ENCODE results near the gene CTDSP2. TPM values are rescaled to one million over a fixed set of nuclear protein-coding genes. Genes with fewer than 3 reads are reported as not detected.

CTDSP2 gene
- total and polyA plus RNA-seq, 3 donors from 2014 or later = 103 to 140 (median 123) TPM

GRCh38 chr12:57877876-57878275 is 31.3 kb upstream of the CTDSP2 start:
- Histone ChIP-seq H3K27ac (no peak overlapping the region), H3K27me3 (no peaks in the 10 kb centered on the region), H3K4me3 (no peak overlapping the region), H3K36me3 (ENCODE audit: low read depth, missing control alignments) (no peaks in the 10 kb centered on the region), H3K4me1 (peaks cover 6% of the 10 kb centered on the region), H3K9me3 (no peaks in the 10 kb centered on the region)
- intact Hi-C loops (cut with DNase I; ENCODE audit: low total_unique reads) = no loop called here
- DNase-seq = no peak
- 87 to 91% methylated on average over 3 of the region's 3 CpGs for WGBS, 2 donors
- no peak for TF ChIP-seq POLR2A (IDR thresholded peaks at IDR 0.05)
- TF ChIP-seq, protein P1, sequence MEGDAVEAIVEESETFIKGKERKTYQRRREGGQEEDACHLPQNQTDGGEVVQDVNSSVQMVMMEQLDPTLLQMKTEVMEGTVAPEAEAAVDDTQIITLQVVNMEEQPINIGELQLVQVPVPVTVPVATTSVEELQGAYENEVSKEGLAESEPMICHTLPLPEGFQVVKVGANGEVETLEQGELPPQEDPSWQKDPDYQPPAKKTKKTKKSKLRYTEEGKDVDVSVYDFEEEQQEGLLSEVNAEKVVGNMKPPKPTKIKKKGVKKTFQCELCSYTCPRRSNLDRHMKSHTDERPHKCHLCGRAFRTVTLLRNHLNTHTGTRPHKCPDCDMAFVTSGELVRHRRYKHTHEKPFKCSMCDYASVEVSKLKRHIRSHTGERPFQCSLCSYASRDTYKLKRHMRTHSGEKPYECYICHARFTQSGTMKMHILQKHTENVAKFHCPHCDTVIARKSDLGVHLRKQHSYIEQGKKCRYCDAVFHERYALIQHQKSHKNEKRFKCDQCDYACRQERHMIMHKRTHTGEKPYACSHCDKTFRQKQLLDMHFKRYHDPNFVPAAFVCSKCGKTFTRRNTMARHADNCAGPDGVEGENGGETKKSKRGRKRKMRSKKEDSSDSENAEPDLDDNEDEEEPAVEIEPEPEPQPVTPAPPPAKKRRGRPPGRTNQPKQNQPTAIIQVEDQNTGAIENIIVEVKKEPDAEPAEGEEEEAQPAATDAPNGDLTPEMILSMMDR (IDR thresholded peaks at IDR 0.05) = no peak

GRCh38 chr12:57875753-57876547 is 29.4 kb upstream of the CTDSP2 start:
- WGBS, 2 donors = 69 to 79% methylated on average over 5 of the region's 5 CpGs
- Histone ChIP-seq H3K27me3 (no peaks in the 10 kb centered on the region), H3K4me3 (no peak overlapping the region), H3K27ac (no peak overlapping the region), H3K36me3 (ENCODE audit: low read depth, missing control alignments) (no peaks in the 10 kb centered on the region), H3K4me1 (no peaks in the 10 kb centered on the region), H3K9me3 (no peaks in the 10 kb centered on the region)
- TF ChIP-seq, protein P1 (IDR thresholded peaks at IDR 0.05) = no peak
- no peak for TF ChIP-seq POLR2A (IDR thresholded peaks at IDR 0.05)
- DNase-seq = no peak
- intact Hi-C loops (cut with DNase I; ENCODE audit: low total_unique reads) = no loop called here

GRCh38 chr12:57874166-57875108 is 27.9 kb upstream of the CTDSP2 start:
- 86 to 89% methylated on average over 8 of the region's 8 CpGs for WGBS, 2 donors
- no peaks in the 10 kb centered on the region for H3K27me3 ChIP-seq
- no peak for DNase-seq
- TF ChIP-seq, protein P1 (IDR thresholded peaks at IDR 0.05) = no peak
- no peak for TF ChIP-seq POLR2A (IDR thresholded peaks at IDR 0.05)
- H3K4me1 ChIP-seq = no peaks in the 10 kb centered on the region
- no peak overlapping the region for H3K4me3 ChIP-seq
- intact Hi-C loops (cut with DNase I; ENCODE audit: low total_unique reads) = no loop called here
- no peaks in the 10 kb centered on the region for H3K36me3 ChIP-seq (ENCODE audit: low read depth, missing control alignments)
- no peaks in the 10 kb centered on the region for H3K9me3 ChIP-seq
- no peak overlapping the region for H3K27ac ChIP-seq

GRCh38 chr12:57872362-57872761 is 25.8 kb upstream of the CTDSP2 start:
- no peak for DNase-seq
- TF ChIP-seq, protein P1 (IDR thresholded peaks at IDR 0.05) = no peak
- TF ChIP-seq POLR2A (IDR thresholded peaks at IDR 0.05) = no peak
- Histone ChIP-seq H3K36me3 (ENCODE audit: low read depth, missing control alignments) (no peaks in the 10 kb centered on the region), H3K4me3 (no peak overlapping the region), H3K27me3 (no peaks in the 10 kb centered on the region), H3K9me3 (no peaks in the 10 kb centered on the region), H3K4me1 (no peaks in the 10 kb centered on the region), H3K27ac (no peak overlapping the region)
- 79 to 87% methylated on average over 2 of the region's 2 CpGs for WGBS, 2 donors
- intact Hi-C loops (cut with DNase I; ENCODE audit: low total_unique reads) = no loop called here
